ENCODE results near the gene CCDC93. TPM values are rescaled to one million over a fixed set of nuclear protein-coding genes. Genes with fewer than 3 reads are reported as not detected.

The CCDC93 gene
- total RNA-seq, 1 experiment from 2014 or later, result 18.7 TPM

DNA sequence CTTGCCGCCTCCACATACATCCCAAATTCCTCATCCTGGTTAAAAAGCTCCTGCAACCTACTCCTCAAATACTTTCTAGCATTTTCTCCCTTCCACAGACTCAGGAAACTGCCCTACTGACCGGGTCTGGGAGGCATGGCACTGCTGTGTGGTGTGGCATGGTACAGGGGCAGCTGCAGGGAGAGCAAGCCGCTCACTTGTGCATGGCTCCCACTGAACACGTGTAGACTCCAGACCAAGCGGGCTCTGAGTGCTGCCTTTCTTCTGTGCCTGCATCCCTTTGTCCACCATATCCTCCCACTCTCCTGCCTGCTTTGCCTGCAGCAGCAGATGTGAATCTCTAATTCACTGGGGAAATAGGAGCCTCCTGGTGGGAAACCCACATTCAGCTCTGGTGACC, 72.2 kb downstream of the CCDC93 start:
- H3K27me3 ChIP-seq (ENCODE audit: insufficient read depth, low read length), result no peaks in the 10 kb centered on the region
- no peaks in the 10 kb centered on the region for H4K20me1 ChIP-seq (ENCODE audit: insufficient read depth)
- H3K9ac ChIP-seq (ENCODE audit: low read length), result no peak overlapping the region
- intact Hi-C loops (cut with micrococcal nuclease), result no loop called here
- TF ChIP-seq RAD21 (IDR thresholded peaks at IDR 0.05; ENCODE audit: low read depth), result no peak
- TF ChIP-seq TCF7L2 (IDR thresholded peaks at IDR 0.05; ENCODE audit: borderline replicate concordance, extremely low read depth, insufficient read depth, insufficient read length), result no peak
- no peak for TF ChIP-seq YY1 (IDR thresholded peaks at IDR 0.05; ENCODE audit: extremely low read depth, insufficient replicate concordance, low read depth, low read length)
- no peak for TF ChIP-seq CBX3 (IDR thresholded peaks at IDR 0.05; ENCODE audit: low read depth)
- TF ChIP-seq ELF1 (IDR thresholded peaks at IDR 0.05; ENCODE audit: borderline replicate concordance, low read depth), result no peak
- POLR2A ChIA-PET, result no interaction called here
- no peaks in the 10 kb centered on the region for H3K9me3 ChIP-seq (ENCODE audit: control insufficient read depth in 1 of 2, insufficient read depth in 1 of 2, low read depth in 1 of 2, low read length in 2 of 2)
- ATAC-seq (no peak), DNase-seq (ENCODE audit: low read depth, low spot score) (no peak)
- no peaks in the 10 kb centered on the region for H3K9me2 ChIP-seq (ENCODE audit: insufficient read depth)
- CTCF ChIA-PET, result no interaction called here
- H3K27ac ChIP-seq (ENCODE audit: low read depth, low read length), result no peak overlapping the region
- H2AFZ ChIP-seq (ENCODE audit: low read depth, low read length, poor library complexity, severe bottlenecking), result no peak overlapping the region
- RAD21 ChIA-PET (ENCODE audit: low non-redundant PET in 1 of 2, low total read pairs in 2 of 2, uncharacterized antibody in 2 of 2, unreplicated experiment in 2 of 2), result no interaction called here
- H3K4me1 ChIP-seq (ENCODE audit: control insufficient read depth in 1 of 2, insufficient read depth in 2 of 2, low read length in 2 of 2), result no peaks in the 10 kb centered on the region
- H3K4me3 ChIP-seq (replicated peaks in 1 of 2; ENCODE audit: low read depth in 1 of 2, low read length in 2 of 2), result no peak overlapping the region
- H3K36me3 ChIP-seq (ENCODE audit: control insufficient read depth in 1 of 2, insufficient read depth in 2 of 2, low read length in 2 of 2), result peaks cover 30 to 39% of the 10 kb centered on the region in 2 experiments
- no peak overlapping the region for H3K4me2 ChIP-seq (ENCODE audit: low read length)
- no peaks in the 10 kb centered on the region for H3K79me2 ChIP-seq (ENCODE audit: insufficient read depth, low read length)
- BruUV-seq (replicated peaks), result no TSS peak

DNA sequence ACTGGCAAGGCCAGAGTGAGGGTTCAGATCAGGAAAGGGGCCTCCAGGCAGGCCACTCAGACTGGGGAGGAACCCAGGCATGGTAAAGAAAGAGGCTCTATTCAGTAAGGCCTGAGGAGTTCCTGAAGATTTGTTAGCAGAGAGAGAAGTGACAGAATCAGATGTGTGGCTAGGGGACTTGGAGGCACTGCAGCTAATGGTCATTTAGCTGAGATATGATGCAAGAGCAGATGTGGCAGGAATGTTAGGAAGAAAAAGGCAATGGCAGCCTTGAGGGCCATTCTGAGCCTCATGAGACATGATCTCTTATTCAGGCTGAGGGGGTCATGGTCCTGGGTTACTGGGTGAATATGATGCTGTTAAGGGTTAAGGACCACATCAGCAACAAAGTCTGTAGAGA, 73.4 kb downstream of the CCDC93 start:
- ChIA-PET POLR2A (no interaction called here), RAD21 (ENCODE audit: low non-redundant PET in 1 of 2, low total read pairs in 2 of 2, uncharacterized antibody in 2 of 2, unreplicated experiment in 2 of 2) (no interaction called here), CTCF (no interaction called here)
- H3K36me3 ChIP-seq (ENCODE audit: control insufficient read depth in 1 of 2, insufficient read depth in 2 of 2, low read length in 2 of 2), result peaks cover 28 to 31% of the 10 kb centered on the region in 2 experiments
- TF ChIP-seq RAD21 (IDR thresholded peaks at IDR 0.05; ENCODE audit: low read depth) (no peak), SRF (IDR thresholded peaks at IDR 0.05; ENCODE audit: low read depth) (no peak), ZNF274 (IDR thresholded peaks at IDR 0.05; ENCODE audit: low read depth, low read length) (no peak), POLR2AphosphoS5 (IDR thresholded peaks at IDR 0.05; ENCODE audit: low read depth, low read length) (no peak), SIN3A (IDR thresholded peaks at IDR 0.05; ENCODE audit: low read depth) (no peak), ELF1 (IDR thresholded peaks at IDR 0.05; ENCODE audit: borderline replicate concordance, low read depth) (no peak), EZH2phosphoT487 (IDR thresholded peaks at IDR 0.05; ENCODE audit: borderline replicate concordance) (no peak), EZH2 (IDR thresholded peaks at IDR 0.05) (no peak), POLR2A (IDR thresholded peaks at IDR 0.05; ENCODE audit: borderline replicate concordance, extremely low read depth, insufficient read depth, insufficient read length) (no peak)
- TF ChIP-seq, protein P1, sequence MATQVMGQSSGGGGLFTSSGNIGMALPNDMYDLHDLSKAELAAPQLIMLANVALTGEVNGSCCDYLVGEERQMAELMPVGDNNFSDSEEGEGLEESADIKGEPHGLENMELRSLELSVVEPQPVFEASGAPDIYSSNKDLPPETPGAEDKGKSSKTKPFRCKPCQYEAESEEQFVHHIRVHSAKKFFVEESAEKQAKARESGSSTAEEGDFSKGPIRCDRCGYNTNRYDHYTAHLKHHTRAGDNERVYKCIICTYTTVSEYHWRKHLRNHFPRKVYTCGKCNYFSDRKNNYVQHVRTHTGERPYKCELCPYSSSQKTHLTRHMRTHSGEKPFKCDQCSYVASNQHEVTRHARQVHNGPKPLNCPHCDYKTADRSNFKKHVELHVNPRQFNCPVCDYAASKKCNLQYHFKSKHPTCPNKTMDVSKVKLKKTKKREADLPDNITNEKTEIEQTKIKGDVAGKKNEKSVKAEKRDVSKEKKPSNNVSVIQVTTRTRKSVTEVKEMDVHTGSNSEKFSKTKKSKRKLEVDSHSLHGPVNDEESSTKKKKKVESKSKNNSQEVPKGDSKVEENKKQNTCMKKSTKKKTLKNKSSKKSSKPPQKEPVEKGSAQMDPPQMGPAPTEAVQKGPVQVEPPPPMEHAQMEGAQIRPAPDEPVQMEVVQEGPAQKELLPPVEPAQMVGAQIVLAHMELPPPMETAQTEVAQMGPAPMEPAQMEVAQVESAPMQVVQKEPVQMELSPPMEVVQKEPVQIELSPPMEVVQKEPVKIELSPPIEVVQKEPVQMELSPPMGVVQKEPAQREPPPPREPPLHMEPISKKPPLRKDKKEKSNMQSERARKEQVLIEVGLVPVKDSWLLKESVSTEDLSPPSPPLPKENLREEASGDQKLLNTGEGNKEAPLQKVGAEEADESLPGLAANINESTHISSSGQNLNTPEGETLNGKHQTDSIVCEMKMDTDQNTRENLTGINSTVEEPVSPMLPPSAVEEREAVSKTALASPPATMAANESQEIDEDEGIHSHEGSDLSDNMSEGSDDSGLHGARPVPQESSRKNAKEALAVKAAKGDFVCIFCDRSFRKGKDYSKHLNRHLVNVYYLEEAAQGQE (IDR thresholded peaks at IDR 0.05; ENCODE audit: low read depth), result no peak
- TF ChIP-seq, protein P2, sequence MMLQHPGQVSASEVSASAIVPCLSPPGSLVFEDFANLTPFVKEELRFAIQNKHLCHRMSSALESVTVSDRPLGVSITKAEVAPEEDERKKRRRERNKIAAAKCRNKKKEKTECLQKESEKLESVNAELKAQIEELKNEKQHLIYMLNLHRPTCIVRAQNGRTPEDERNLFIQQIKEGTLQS (IDR thresholded peaks at IDR 0.05), result no peak
- TF ChIP-seq, protein P3, sequence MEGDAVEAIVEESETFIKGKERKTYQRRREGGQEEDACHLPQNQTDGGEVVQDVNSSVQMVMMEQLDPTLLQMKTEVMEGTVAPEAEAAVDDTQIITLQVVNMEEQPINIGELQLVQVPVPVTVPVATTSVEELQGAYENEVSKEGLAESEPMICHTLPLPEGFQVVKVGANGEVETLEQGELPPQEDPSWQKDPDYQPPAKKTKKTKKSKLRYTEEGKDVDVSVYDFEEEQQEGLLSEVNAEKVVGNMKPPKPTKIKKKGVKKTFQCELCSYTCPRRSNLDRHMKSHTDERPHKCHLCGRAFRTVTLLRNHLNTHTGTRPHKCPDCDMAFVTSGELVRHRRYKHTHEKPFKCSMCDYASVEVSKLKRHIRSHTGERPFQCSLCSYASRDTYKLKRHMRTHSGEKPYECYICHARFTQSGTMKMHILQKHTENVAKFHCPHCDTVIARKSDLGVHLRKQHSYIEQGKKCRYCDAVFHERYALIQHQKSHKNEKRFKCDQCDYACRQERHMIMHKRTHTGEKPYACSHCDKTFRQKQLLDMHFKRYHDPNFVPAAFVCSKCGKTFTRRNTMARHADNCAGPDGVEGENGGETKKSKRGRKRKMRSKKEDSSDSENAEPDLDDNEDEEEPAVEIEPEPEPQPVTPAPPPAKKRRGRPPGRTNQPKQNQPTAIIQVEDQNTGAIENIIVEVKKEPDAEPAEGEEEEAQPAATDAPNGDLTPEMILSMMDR (IDR thresholded peaks at IDR 0.05 in 2 of 3, conservative IDR thresholded peaks at IDR 0.05 in 1 of 3; ENCODE audit: borderline replicate concordance in 1 of 3, insufficient read depth in 1 of 3, low read depth in 2 of 3, low read length in 2 of 3), result no peak
- TF ChIP-seq, protein P4, sequence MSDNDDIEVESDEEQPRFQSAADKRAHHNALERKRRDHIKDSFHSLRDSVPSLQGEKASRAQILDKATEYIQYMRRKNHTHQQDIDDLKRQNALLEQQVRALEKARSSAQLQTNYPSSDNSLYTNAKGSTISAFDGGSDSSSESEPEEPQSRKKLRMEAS (IDR thresholded peaks at IDR 0.05), result no peak
- no TSS peak for BruUV-seq (replicated peaks)
- DNase-seq (ENCODE audit: low read depth, low spot score) (no peak), ATAC-seq (no peak)
- no peaks in the 10 kb centered on the region for H4K20me1 ChIP-seq (ENCODE audit: insufficient read depth)
- H3K9ac ChIP-seq (ENCODE audit: low read length), result no peak overlapping the region
- no peak overlapping the region for H3K27ac ChIP-seq (ENCODE audit: low read depth, low read length)
- H3K4me1 ChIP-seq (ENCODE audit: control insufficient read depth in 1 of 2, insufficient read depth in 2 of 2, low read length in 2 of 2), result no peaks in the 10 kb centered on the region
- H3K4me2 ChIP-seq (ENCODE audit: low read length), result no peak overlapping the region
- H2AFZ ChIP-seq (ENCODE audit: low read depth, low read length, poor library complexity, severe bottlenecking), result no peak overlapping the region
- intact Hi-C loops (cut with micrococcal nuclease), result no loop called here
- H3K79me2 ChIP-seq (ENCODE audit: insufficient read depth, low read length), result no peaks in the 10 kb centered on the region
- no peak overlapping the region for H3K4me3 ChIP-seq (replicated peaks in 1 of 2; ENCODE audit: low read depth in 1 of 2, low read length in 2 of 2)
- no peaks in the 10 kb centered on the region for H3K9me2 ChIP-seq (ENCODE audit: insufficient read depth)
- no peaks in the 10 kb centered on the region for H3K27me3 ChIP-seq (ENCODE audit: insufficient read depth, low read length)
- no peaks in the 10 kb centered on the region for H3K9me3 ChIP-seq (ENCODE audit: control insufficient read depth in 1 of 2, insufficient read depth in 1 of 2, low read depth in 1 of 2, low read length in 2 of 2)
